IMR-90 (cell line): ENCODE results near the gene DGAT2L6. TPM values are rescaled to one million over a fixed set of nuclear protein-coding genes. Genes with fewer than 3 reads are reported as not detected.
A peak's percentile ranks its signal among the peaks of the same experiment; 100 is the strongest.

Source experiments
- polyA plus RNA-seq, 3 experiments: library from polyadenylated mRNA; depleted of rRNA; stranded (reverse); fragments of >200 nt; gene quantifications; 2 replicates each; pipeline ENCODE4 v1.2.3, GENCODE V29; 2012; ENCODE audit warnings: low replicate concordance in 1 of 3
- total RNA-seq: library from RNA; depleted of rRNA; stranded (reverse); fragments of >200 nt; gene quantifications from 2 replicates; pipeline ENCODE4 v1.2.3, GENCODE V29; 2012
- TF ChIP-seq, protein P1 (sequence below): conservative IDR thresholded peaks from 2 replicates; pipeline ENCODE4 v1.5.1; 2012; ENCODE audit warnings: mild to moderate bottlenecking, low read depth, low read length, improper control_type of control experiment

The DGAT2L6 gene
- total and polyA plus RNA-seq, 2 of the 4 experiments (the other 2 are of a cell fraction): not detected

DNA sequence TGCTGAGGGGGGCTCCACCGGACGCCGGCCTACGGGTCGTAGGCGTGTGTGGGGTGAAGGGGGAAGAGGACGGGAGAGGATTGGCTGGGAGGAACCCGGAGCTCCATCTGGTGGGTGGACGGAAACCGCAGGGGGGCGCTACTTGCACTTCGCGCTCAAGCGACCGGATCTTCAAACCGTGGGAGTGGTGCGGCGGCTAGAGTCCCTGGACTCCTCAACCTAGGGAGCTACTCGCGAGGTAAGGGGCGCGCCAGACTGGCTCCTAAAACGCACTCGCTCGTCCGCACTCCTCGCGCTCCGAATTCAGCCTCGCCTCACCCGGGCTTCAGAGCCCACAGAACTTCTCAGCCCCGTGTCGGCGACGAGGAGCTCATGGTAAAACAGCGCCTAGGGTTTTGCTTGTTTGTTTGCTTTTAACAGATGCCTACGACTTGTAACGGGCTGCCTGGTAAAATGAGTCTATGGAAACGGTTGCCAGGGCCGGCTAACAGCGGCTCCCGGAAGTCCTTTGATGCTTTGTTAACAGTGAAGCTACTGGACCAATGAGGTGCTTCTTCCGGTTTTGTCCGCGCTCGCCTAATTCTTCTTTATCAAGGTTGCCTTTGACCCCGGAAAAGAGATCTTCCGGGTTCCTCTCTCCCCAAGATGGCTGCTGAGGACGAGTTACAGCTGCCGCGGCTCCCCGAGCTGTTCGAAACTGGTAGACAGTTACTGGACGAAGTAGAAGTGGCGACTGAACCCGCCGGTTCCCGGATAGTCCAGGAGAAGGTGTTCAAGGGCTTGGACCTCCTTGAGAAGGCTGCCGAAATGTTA, 43.8 kb upstream of the DGAT2L6 start, which contains the start of gene IGBP1 (continued):
- TF ChIP-seq, protein P1, sequence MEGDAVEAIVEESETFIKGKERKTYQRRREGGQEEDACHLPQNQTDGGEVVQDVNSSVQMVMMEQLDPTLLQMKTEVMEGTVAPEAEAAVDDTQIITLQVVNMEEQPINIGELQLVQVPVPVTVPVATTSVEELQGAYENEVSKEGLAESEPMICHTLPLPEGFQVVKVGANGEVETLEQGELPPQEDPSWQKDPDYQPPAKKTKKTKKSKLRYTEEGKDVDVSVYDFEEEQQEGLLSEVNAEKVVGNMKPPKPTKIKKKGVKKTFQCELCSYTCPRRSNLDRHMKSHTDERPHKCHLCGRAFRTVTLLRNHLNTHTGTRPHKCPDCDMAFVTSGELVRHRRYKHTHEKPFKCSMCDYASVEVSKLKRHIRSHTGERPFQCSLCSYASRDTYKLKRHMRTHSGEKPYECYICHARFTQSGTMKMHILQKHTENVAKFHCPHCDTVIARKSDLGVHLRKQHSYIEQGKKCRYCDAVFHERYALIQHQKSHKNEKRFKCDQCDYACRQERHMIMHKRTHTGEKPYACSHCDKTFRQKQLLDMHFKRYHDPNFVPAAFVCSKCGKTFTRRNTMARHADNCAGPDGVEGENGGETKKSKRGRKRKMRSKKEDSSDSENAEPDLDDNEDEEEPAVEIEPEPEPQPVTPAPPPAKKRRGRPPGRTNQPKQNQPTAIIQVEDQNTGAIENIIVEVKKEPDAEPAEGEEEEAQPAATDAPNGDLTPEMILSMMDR: peak; percentile 65
